ENCODE data around the gene HCN3. TPM values are rescaled to one million over a fixed set of nuclear protein-coding genes. Genes with fewer than 3 reads are reported as not detected.

Gene HCN3
- total and polyA plus RNA-seq, 7 experiments from 2014 or later = 0.07 to 3.3 (median 2.5) TPM; not detected in 1

DNA sequence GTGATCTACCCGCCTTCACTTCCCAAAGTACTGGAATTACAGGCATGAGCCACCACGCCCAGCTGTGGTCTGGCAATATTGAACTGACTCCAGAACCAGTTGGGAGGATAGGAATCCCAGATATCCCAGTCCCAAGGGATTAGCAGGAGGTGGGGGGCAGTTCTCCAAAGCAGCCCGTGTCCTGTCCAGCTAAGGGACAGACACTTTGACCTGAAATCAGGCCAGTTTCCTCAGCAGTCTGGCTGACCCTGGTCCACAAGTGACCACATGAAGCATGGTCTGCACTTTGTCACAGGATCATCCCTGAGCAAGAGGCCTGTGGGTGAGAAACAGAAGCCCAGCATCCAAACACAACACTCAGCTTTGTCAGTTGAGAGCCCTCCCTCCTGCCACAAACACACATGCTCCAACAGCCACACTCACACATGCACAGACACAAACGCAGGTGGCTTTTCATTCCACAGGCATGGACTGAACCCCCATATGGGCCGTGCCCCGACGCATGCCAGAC lies 28.7 kb downstream of the HCN3 start:
- H3K36me3 Mint-ChIP-seq = peaks cover 0 to 9% (median 0%) of the 10 kb centered on the region in 5 donors
- no peak overlapping the region for H3K4me3 ChIP-seq (ENCODE audit: low read length)
- ATAC-seq (no peak), DNase-seq (no peak)
- H3K9me3 ChIP-seq (ENCODE audit: control insufficient read depth in 2 of 3, low read length in 3 of 3) = no peaks in the 10 kb centered on the region
- intact Hi-C loops (cut with micrococcal nuclease) = no loop called here
- peaks cover 11 to 20% of the 10 kb centered on the region in 2 donors for H3K4me1 ChIP-seq (ENCODE audit: control insufficient read depth in 2 of 2, insufficient read depth in 2 of 2, low read length in 2 of 2)
- H3K4me3 Mint-ChIP-seq = peak overlapping the region in 2 of 10 donors; percentile 42 to 47
- H3K9me3 Mint-ChIP-seq = no peaks in the 10 kb centered on the region
- H3K4me1 Mint-ChIP-seq = peaks cover 10 to 26% (median 21%) of the 10 kb centered on the region in 7 donors
- H3K36me3 ChIP-seq (ENCODE audit: control insufficient read depth in 2 of 3, insufficient read depth in 3 of 3, low read length in 3 of 3) = no peaks in the 10 kb centered on the region
- ChIA-PET CTCF (interaction anchor here (0.8 kb wide), 1 partner anchor 58 kb away, joined by 3 read pairs; no protein-coding TSS in a partner anchor), POLR2A (interaction anchor here (0.6 kb wide), 1 partner anchor 54 kb away, joined by 3 read pairs; no protein-coding TSS in a partner anchor)
- H3K27ac ChIP-seq (ENCODE audit: low read depth, low read length) = no peak overlapping the region
- peak overlapping the region in 3 of 9 donors; percentile 34 to 72 (median 56) for H3K27ac Mint-ChIP-seq
- H3K27me3 ChIP-seq (ENCODE audit: control insufficient read depth in 2 of 2, insufficient read depth in 2 of 2, low read length in 2 of 2) = no peaks in the 10 kb centered on the region
- peaks cover 0 to 8% (median 0%) of the 10 kb centered on the region in 5 donors for H3K27me3 Mint-ChIP-seq

DNA sequence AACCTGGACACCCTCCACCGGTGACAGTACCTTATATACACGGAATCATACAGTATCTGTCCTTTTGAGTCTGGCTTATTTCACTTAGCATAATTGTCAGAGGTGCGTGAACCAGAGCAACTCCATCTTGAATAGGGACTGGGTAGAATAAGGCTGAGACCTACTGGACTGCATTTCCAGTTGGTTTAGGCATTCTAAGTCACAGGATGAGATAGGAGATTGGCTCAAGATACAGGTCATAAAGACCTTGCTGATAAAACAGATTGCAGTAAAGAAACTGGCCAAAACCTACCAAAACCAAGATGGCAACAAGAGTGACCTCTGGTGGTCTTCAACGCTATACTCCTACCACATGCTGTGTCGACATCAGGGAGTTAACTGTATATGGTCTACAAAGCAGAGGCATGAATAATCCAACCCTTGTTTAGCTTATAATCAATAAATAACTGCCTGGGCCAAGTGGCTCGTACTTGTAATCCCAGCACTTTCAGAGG lies 30.0 kb downstream of the HCN3 start:
- Histone ChIP-seq H3K4me3 (ENCODE audit: low read length) (no peak overlapping the region), H3K9me3 (ENCODE audit: control insufficient read depth in 2 of 3, low read length in 3 of 3) (no peaks in the 10 kb centered on the region), H3K36me3 (ENCODE audit: control insufficient read depth in 2 of 3, insufficient read depth in 3 of 3, low read length in 3 of 3) (peaks cover 0 to 2% (median 0%) of the 10 kb centered on the region in 3 experiments), H3K4me1 (ENCODE audit: control insufficient read depth in 2 of 2, insufficient read depth in 2 of 2, low read length in 2 of 2) (peaks cover 11 to 20% of the 10 kb centered on the region in 2 donors), H3K27me3 (ENCODE audit: control insufficient read depth in 2 of 2, insufficient read depth in 2 of 2, low read length in 2 of 2) (no peaks in the 10 kb centered on the region), H3K27ac (ENCODE audit: low read depth, low read length) (no peak overlapping the region)
- CTCF ChIA-PET = interaction anchor here (0.9 to 1.9 kb wide), 4 partner anchors 15 to 282 kb away, joined by 4 to 10 read pairs (median 6); partner anchors contain the start of gene ENTREP3
- Mint-ChIP-seq H3K4me3 (peak overlapping the region in 5 of 10 donors; percentile 17 to 49 (median 34)), H3K4me1 (peaks cover 12 to 35% (median 27%) of the 10 kb centered on the region in 7 donors), H3K9me3 (no peaks in the 10 kb centered on the region), H3K36me3 (peaks cover 0 to 19% (median 2%) of the 10 kb centered on the region in 5 donors), H3K27me3 (no peaks in the 10 kb centered on the region), H3K27ac (peak overlapping the region in 7 of 9 donors; percentile 43 to 97 (median 94))
- ATAC-seq (no peak), DNase-seq (no peak)
- POLR2A ChIA-PET = interaction anchor here (0.7 to 1.9 kb wide), 5 partner anchors 12 to 175 kb away, joined by 3 to 15 read pairs (median 4); no protein-coding TSS in a partner anchor
- intact Hi-C loops (cut with micrococcal nuclease) = no loop called here

DNA sequence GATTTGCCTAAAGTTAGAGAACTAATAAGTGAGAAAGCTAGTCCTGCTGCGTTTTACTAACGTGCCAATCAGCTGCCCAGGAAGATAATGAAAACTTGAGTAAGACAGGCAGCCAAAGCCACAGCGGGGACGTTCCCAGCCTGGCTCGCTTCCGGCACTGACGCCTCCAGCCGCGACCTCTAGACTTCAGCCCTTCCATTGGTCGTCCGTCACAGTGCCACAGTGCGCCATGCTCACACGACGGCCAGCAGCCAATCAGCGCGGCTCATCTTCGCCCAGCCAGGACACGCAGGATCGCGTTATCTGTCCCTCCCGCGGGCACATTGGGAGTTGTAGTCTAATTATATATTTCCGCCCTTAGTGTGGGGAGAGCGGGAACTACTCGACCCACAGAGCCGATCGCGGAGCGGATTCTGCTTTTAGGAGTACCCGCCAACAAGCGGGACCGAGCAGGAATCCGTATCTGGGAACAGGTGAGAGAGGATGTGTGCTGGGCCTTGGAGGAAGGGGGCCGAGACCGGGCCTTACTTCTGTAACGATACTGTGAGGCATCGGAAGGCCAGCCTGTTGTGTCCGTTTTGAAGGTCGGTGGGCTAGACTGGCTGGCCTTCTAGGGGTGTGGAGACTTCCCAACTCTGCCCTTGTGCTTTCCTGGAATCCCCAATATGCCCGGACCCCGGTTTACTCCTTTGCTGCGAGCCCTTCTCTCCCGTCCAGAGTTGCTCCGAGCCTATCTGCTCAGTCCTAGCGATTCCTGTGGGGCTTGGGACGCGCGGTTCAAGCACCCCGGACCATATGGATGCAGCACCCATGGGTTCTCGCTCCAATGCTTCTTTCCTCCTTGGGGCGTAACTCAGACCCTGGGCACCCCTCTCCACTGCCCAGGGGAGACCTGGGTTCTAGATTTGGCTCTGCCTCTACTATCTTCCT lies 31.5 kb downstream of the HCN3 start, which contains the start of gene FDPS:
TSS of gene FDPS (plus strand) at position 374 of the 930 bp plus-strand sequence. CDS start 924 bp downstream, outside the sequence.
- ChIA-PET POLR2A (interaction anchor here (0.6 to 1.9 kb wide), 6 partner anchors 10 to 64 kb away, joined by 3 to 15 read pairs (median 4); no protein-coding TSS in a partner anchor), CTCF (interaction anchor here (1.1 to 1.9 kb wide), 3 partner anchors 12 to 58 kb away, joined by 4 to 10 read pairs (median 4); partner anchors contain the start of gene RUSC1)
- Histone ChIP-seq H3K36me3 (ENCODE audit: control insufficient read depth in 2 of 3, insufficient read depth in 3 of 3, low read length in 3 of 3) (peaks cover 0 to 12% (median 5%) of the 10 kb centered on the region in 3 experiments), H3K27ac (ENCODE audit: low read depth, low read length) (peak within 1 kb of the TSS; percentile 87), H3K27me3 (ENCODE audit: control insufficient read depth in 2 of 2, insufficient read depth in 2 of 2, low read length in 2 of 2) (no peaks in the 10 kb centered on the region), H3K4me1 (ENCODE audit: control insufficient read depth in 2 of 2, insufficient read depth in 2 of 2, low read length in 2 of 2) (peaks cover 11 to 20% of the 10 kb centered on the region in 2 donors), H3K4me3 (ENCODE audit: low read length) (peak within 1 kb of the TSS; percentile 90), H3K9me3 (ENCODE audit: control insufficient read depth in 2 of 3, low read length in 3 of 3) (no peaks in the 10 kb centered on the region)
- H3K9me3 Mint-ChIP-seq = no peaks in the 10 kb centered on the region
- H3K4me3 Mint-ChIP-seq = peak within 1 kb of the TSS; percentile 88 to 99 (median 97)
- intact Hi-C loops (cut with micrococcal nuclease) = loop anchor here (1.0 kb wide), 10 partner anchors 15 to 746 kb away; partner anchors contain the start of genes CLK2 (in 2 of the 2), HCN3 (in 2 of the 2), LAMTOR2 (in 2 of the 2) and SCAMP3 (in 2 of the 2)
- DNase-seq = peak; percentile 83 to 98 (median 95)
- peaks cover 0 to 29% (median 7%) of the 10 kb centered on the region in 5 donors for H3K36me3 Mint-ChIP-seq
- no peaks in the 10 kb centered on the region for H3K27me3 Mint-ChIP-seq
- H3K4me1 Mint-ChIP-seq = peaks cover 12 to 43% (median 27%) of the 10 kb centered on the region in 7 donors
- ATAC-seq = peak; percentile 98
- peak within 1 kb of the TSS; percentile 89 to 98 (median 96) for H3K27ac Mint-ChIP-seq

DNA sequence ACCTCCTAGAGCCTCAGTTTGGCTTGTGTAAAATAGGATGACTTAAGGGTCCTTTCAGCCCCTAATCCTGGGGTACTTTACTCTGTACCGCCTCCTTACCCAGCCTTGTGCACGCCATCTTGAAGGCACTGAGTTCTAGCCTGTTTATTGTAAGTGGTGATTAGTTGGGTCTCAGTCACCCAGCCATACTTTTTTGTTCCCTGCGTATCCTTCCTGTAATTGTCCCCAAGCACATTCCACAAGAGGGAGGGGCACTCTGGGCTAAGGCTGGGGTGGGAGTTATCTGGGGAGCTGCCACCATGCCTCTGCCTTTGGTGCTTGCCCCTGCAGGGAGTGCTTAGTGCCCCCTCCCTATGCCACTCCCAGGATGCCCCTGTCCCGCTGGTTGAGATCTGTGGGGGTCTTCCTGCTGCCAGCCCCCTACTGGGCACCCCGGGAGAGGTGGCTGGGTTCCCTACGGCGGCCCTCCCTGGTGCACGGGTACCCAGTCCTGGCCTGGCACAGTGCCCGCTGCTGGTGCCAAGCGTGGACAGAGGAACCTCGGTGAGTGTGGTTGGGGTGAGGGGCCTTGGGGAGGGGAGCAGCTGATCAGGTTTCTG lies 32.3 kb downstream of the HCN3 start:
- POLR2A ChIA-PET = interaction anchor here (0.6 to 1.1 kb wide), 3 partner anchors 14 to 66 kb away, joined by 3 read pairs; no protein-coding TSS in a partner anchor
- H3K4me1 Mint-ChIP-seq = peaks cover 12 to 40% (median 27%) of the 10 kb centered on the region in 7 donors

DNA sequence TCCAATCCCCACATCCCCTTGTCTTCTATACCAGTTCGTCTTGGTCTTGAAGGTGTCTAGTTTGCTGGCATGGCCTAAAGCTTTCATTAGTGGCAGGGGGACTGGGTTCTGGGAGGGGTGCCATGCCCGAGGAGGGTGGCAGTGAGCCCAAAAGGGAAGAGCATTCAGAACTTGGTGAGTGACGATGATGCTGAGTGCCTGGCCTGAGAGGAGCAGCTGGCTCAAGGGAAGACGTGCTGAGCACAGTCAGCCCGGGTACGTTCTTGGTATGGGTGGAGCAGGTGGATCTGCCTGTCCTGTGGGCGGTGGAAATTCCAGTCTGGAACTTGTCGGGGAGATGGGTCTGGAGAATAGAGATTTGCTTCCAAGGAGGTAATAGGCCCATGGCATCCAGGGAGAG lies 36.0 kb downstream of the HCN3 start:
- Mint-ChIP-seq H3K4me1 (peaks cover 12 to 43% (median 24%) of the 10 kb centered on the region in 7 donors), H3K27ac (peak overlapping the region in 3 of 9 donors; percentile 19 to 76 (median 21)), H3K36me3 (peaks cover 0 to 33% (median 7%) of the 10 kb centered on the region in 5 donors), H3K4me3 (no peak overlapping the region), H3K27me3 (no peaks in the 10 kb centered on the region), H3K9me3 (no peaks in the 10 kb centered on the region)
- CTCF ChIA-PET = interaction anchor here (2.2 to 2.5 kb wide), 2 partner anchors 8 to 62 kb away, joined by 6 to 10 read pairs; partner anchors contain the start of gene RUSC1
- Histone ChIP-seq H3K27me3 (ENCODE audit: control insufficient read depth in 2 of 2, insufficient read depth in 2 of 2, low read length in 2 of 2) (no peaks in the 10 kb centered on the region), H3K4me1 (ENCODE audit: control insufficient read depth in 2 of 2, insufficient read depth in 2 of 2, low read length in 2 of 2) (peaks cover 11 to 14% of the 10 kb centered on the region in 2 donors), H3K36me3 (ENCODE audit: control insufficient read depth in 2 of 3, insufficient read depth in 3 of 3, low read length in 3 of 3) (peaks cover 0 to 19% (median 5%) of the 10 kb centered on the region in 3 experiments), H3K27ac (ENCODE audit: low read depth, low read length) (no peak overlapping the region), H3K9me3 (ENCODE audit: control insufficient read depth in 2 of 3, low read length in 3 of 3) (no peaks in the 10 kb centered on the region), H3K4me3 (ENCODE audit: low read length) (no peak overlapping the region)
- intact Hi-C loops (cut with micrococcal nuclease) = no loop called here
- POLR2A ChIA-PET = no interaction called here
- ATAC-seq (no peak), DNase-seq (no peak)

More for the DNA sequence above, 32.3 kb downstream of the HCN3 start:
- H3K27ac Mint-ChIP-seq = peak overlapping the region; percentile 89 to 98 (median 96)
- H3K27ac ChIP-seq (ENCODE audit: low read depth, low read length) = peak overlapping the region; percentile 87
- DNase-seq (no peak), ATAC-seq (no peak)
- H3K36me3 Mint-ChIP-seq = peaks cover 0 to 27% (median 7%) of the 10 kb centered on the region in 5 donors
- CTCF ChIA-PET = no interaction called here
- intact Hi-C loops (cut with micrococcal nuclease) = no loop called here
- H3K27me3 Mint-ChIP-seq = no peaks in the 10 kb centered on the region
- H3K36me3 ChIP-seq (ENCODE audit: control insufficient read depth in 2 of 3, insufficient read depth in 3 of 3, low read length in 3 of 3) = peaks cover 0 to 13% (median 5%) of the 10 kb centered on the region in 3 experiments
- H3K4me3 ChIP-seq (ENCODE audit: low read length) = peak overlapping the region; percentile 90
- H3K4me3 Mint-ChIP-seq = peak overlapping the region; percentile 88 to 99 (median 97)
- no peaks in the 10 kb centered on the region for H3K9me3 Mint-ChIP-seq
- no peaks in the 10 kb centered on the region for H3K27me3 ChIP-seq (ENCODE audit: control insufficient read depth in 2 of 2, insufficient read depth in 2 of 2, low read length in 2 of 2)
- H3K4me1 ChIP-seq (ENCODE audit: control insufficient read depth in 2 of 2, insufficient read depth in 2 of 2, low read length in 2 of 2) = peaks cover 11 to 20% of the 10 kb centered on the region in 2 donors
- H3K9me3 ChIP-seq (ENCODE audit: control insufficient read depth in 2 of 3, low read length in 3 of 3) = no peaks in the 10 kb centered on the region

All from naive thymus-derived CD4-positive, alpha-beta T cell (primary cell).